NOMO-1 treated with DMSO at 0.1 percent for 48 hours (cell line): ENCODE data around the gene POLR3E.
"Not testable (repeated sequence)": the region's sequence is repeated elsewhere in the genome, so short reads cannot be mapped to it uniquely, and the experiment has no call there.

ENCODE experiments used
- DNase-seq: peaks from one replicate; lab custom pipeline; 2025; ENCODE audit not compliant: unreplicated experiment; lab: John Stamatoyannopoulos, UW

The POLR3E gene

GRCh38 chr16:22292320-22292719 is 4.9 kb upstream of the POLR3E start:
- no peak for DNase-seq

- DNase-seq: no peak
Measured at GRCh38 chr16:22293137-22294106, 3.8 kb upstream of the POLR3E start.

GRCh38 chr16:22296225-22297113 is 740 bp upstream of the POLR3E start:
- no peak for DNase-seq

GRCh38 chr16:22297871-22298733 is 893 bp downstream of the POLR3E start:
- DNase-seq: peak; percentile 86

- no peak for DNase-seq
Measured at GRCh38 chr16:22299036-22299435, 1.8 kb downstream of the POLR3E start.

- DNase-seq: peak; percentile 31
Measured at GRCh38 chr16:22300427-22301071, 3.3 kb downstream of the POLR3E start.

GRCh38 chr16:22301423-22301822 is 4.2 kb downstream of the POLR3E start:
- DNase-seq: not testable (repeated sequence)

- DNase-seq: no peak
Measured at GRCh38 chr16:22302776-22303363, 5.7 kb downstream of the POLR3E start.

- DNase-seq: no peak
Measured at GRCh38 chr16:22304411-22304810, 7.2 kb downstream of the POLR3E start.

- DNase-seq: no peak
Measured at GRCh38 chr16:22306788-22307187, 9.6 kb downstream of the POLR3E start.

GRCh38 chr16:22307838-22308237 is 10.6 kb downstream of the POLR3E start:
- no peak for DNase-seq

GRCh38 chr16:22308824-22309520 is 11.8 kb downstream of the POLR3E start:
- no peak for DNase-seq

- DNase-seq: no peak
Measured at GRCh38 chr16:22311520-22311919, 14.3 kb downstream of the POLR3E start.

GRCh38 chr16:22312897-22313781 is 15.9 kb downstream of the POLR3E start:
- no peak for DNase-seq

GRCh38 chr16:22313876-22314470 is 16.8 kb downstream of the POLR3E start:
- DNase-seq: no peak

- DNase-seq: no peak
Measured at GRCh38 chr16:22314661-22315626, 17.7 kb downstream of the POLR3E start.

GRCh38 chr16:22315979-22316378 is 18.8 kb downstream of the POLR3E start:
- DNase-seq: no peak
